Measurements from ENCODE around the gene SGMS1.

GRCh38 chr10:50490241-50490640, 133.5 kb downstream of the SGMS1 start:
- TF ChIP-seq CTCF (IDR thresholded peaks at IDR 0.05; ENCODE audit: insufficient read depth, low read depth, low read length) (no peak), EZH2 (IDR thresholded peaks at IDR 0.05; ENCODE audit: insufficient read depth, low read length) (no peak)
